SW 1271 (cell line): ENCODE results near the gene CPSF3.
"Not testable (repeated sequence)": the region's sequence is repeated elsewhere in the genome, so short reads cannot be mapped to it uniquely, and the experiment has no call there.

ENCODE experiments used
- DNase-seq, 2 experiments: peaks; one replicate each; lab custom pipeline; 2025; lab: John Stamatoyannopoulos, UW

CPSF3 gene

GRCh38 chr2:9394816-9395215, 28.6 kb upstream of the CPSF3 start:
- no peak for DNase-seq

- DNase-seq: no peak
These were observed 26.3 kb upstream of the CPSF3 start for GRCh38 chr2:9397201-9397600.

GRCh38 chr2:9398251-9398650, 25.2 kb upstream of the CPSF3 start:
- DNase-seq: not testable (repeated sequence)

- no peak for DNase-seq
These were observed 24.3 kb upstream of the CPSF3 start for GRCh38 chr2:9398881-9399780.

GRCh38 chr2:9400268-9401058, 23.0 kb upstream of the CPSF3 start:
- no peak for DNase-seq

GRCh38 chr2:9401059-9401547, 22.4 kb upstream of the CPSF3 start:
- DNase-seq: no peak

- DNase-seq: no peak
These were observed 21.6 kb upstream of the CPSF3 start for GRCh38 chr2:9401646-9402371.

- DNase-seq: no peak
These were observed 19.5 kb upstream of the CPSF3 start for GRCh38 chr2:9403924-9404323.

- no peak for DNase-seq
These were observed 19.0 kb upstream of the CPSF3 start for GRCh38 chr2:9404451-9404850.

- no peak for DNase-seq
These were observed 17.8 kb upstream of the CPSF3 start for GRCh38 chr2:9405636-9406035.

- no peak for DNase-seq
These were observed 16.7 kb upstream of the CPSF3 start for GRCh38 chr2:9406529-9407362.

GRCh38 chr2:9407363-9407811, 16.1 kb upstream of the CPSF3 start:
- DNase-seq: no peak

- no peak for DNase-seq
These were observed 14.8 kb upstream of the CPSF3 start for GRCh38 chr2:9408641-9409151.

- no peak for DNase-seq
These were observed 13.3 kb upstream of the CPSF3 start for GRCh38 chr2:9410108-9410507.

- no peak for DNase-seq
These were observed 10.7 kb upstream of the CPSF3 start for GRCh38 chr2:9412781-9413180.

GRCh38 chr2:9415516-9416169, 7.8 kb upstream of the CPSF3 start:
- DNase-seq: no peak

- no peak for DNase-seq
These were observed 7.0 kb upstream of the CPSF3 start for GRCh38 chr2:9416267-9416961.

GRCh38 chr2:9416962-9417316, 6.5 kb upstream of the CPSF3 start:
- no peak for DNase-seq

- no peak for DNase-seq
These were observed 5.7 kb upstream of the CPSF3 start for GRCh38 chr2:9417725-9418124.

- DNase-seq: no peak
These were observed 4.7 kb upstream of the CPSF3 start for GRCh38 chr2:9418746-9419145.
